ENCODE results near the gene URB2.

The URB2 gene

GRCh38 chr1:229650045-229650444, 24.0 kb downstream of the URB2 start:
- DNase-seq = no peak

- DNase-seq = no peak
Observed at GRCh38 chr1:229651546-229651945, 25.5 kb downstream of the URB2 start.

GRCh38 chr1:229653420-229653819, 27.4 kb downstream of the URB2 start:
- no peak for DNase-seq

- no peak for DNase-seq
Observed at GRCh38 chr1:229655781-229656180, 29.7 kb downstream of the URB2 start.

GRCh38 chr1:229657993-229658755, 32.1 kb downstream of the URB2 start:
- no peak for DNase-seq

- peak; percentile 35 for DNase-seq
Observed at GRCh38 chr1:229661022-229661877, 35.2 kb downstream of the URB2 start.

- no peak for DNase-seq
Observed at GRCh38 chr1:229661897-229662296, 35.9 kb downstream of the URB2 start.

- DNase-seq = no peak
Observed at GRCh38 chr1:229664133-229664689, 38.2 kb downstream of the URB2 start.

- DNase-seq = no peak
Observed at GRCh38 chr1:229665912-229666558, 40.0 kb downstream of the URB2 start.

GRCh38 chr1:229666585-229666984, 40.5 kb downstream of the URB2 start:
- DNase-seq = no peak

GRCh38 chr1:229669333-229669732, 43.3 kb downstream of the URB2 start:
- DNase-seq = no peak

GRCh38 chr1:229671310-229671709, 45.3 kb downstream of the URB2 start:
- no peak for DNase-seq

- no peak for DNase-seq
Observed at GRCh38 chr1:229672246-229672645, 46.2 kb downstream of the URB2 start.

- no peak for DNase-seq
Observed at GRCh38 chr1:229674042-229674441, 48.0 kb downstream of the URB2 start.

- DNase-seq = no peak
Observed at GRCh38 chr1:229675396-229675795, 49.3 kb downstream of the URB2 start.

- DNase-seq = no peak
Observed at GRCh38 chr1:229685149-229685548, 59.1 kb downstream of the URB2 start.

GRCh38 chr1:229689273-229689672, 63.2 kb downstream of the URB2 start:
- no peak for DNase-seq

GRCh38 chr1:229689904-229690303, 63.9 kb downstream of the URB2 start:
- DNase-seq = no peak

GRCh38 chr1:229690662-229691061, 64.6 kb downstream of the URB2 start:
- no peak for DNase-seq

GRCh38 chr1:229691362-229691761, 65.3 kb downstream of the URB2 start:
- no peak for DNase-seq

GRCh38 chr1:229693129-229693900, 67.3 kb downstream of the URB2 start:
- no peak for DNase-seq

- DNase-seq = peak; percentile 83
Observed at GRCh38 chr1:229694053-229694693, 68.1 kb downstream of the URB2 start.

Measured in DMS153 (cell line).